Mononuclear cell (primary cell): ENCODE data around the gene SRBD1. TPM values are rescaled to one million over a fixed set of nuclear protein-coding genes. Genes with fewer than 3 reads are reported as not detected.

Experiments
- H3K27me3 ChIP-seq: 2 replicates; pipeline ENCODE4 v1.6.0; 2011; ENCODE audit warnings: low read length, control low read depth; ENCODE audit not compliant: insufficient read depth
- H3K4me1 ChIP-seq: 2 replicates; pipeline ENCODE4 v1.5.1; 2011; ENCODE audit warnings: mild to moderate bottlenecking, low read length, control low read depth; ENCODE audit not compliant: insufficient read depth
- H3K4me3 ChIP-seq: 2 replicates; pipeline ENCODE4 v1.5.1; 2011; ENCODE audit warnings: mild to moderate bottlenecking, low read length, moderate library complexity
- H3K9me3 ChIP-seq: 2 replicates; pipeline ENCODE4 v1.5.1; 2011; ENCODE audit warnings: low read depth, mild to moderate bottlenecking, control low read depth, low read length
- total RNA-seq: library from RNA; depleted of rRNA; stranded (reverse); fragments of >200 nt; gene quantifications from one replicate; pipeline ENCODE4 v1.2.3, GENCODE V29; 2012

SRBD1 gene
- 49.6 TPM for total RNA-seq

GRCh38 chr2:45611020-45611859 lies at the start of gene SRBD1:
Gene SRBD1, minus strand, starts transcription at chr2:45611267. Its CDS starts 5,826 bp downstream, at chr2:45605441.
- Histone ChIP-seq H3K9me3 (no peaks in the 10 kb centered on the region), H3K4me1 (peaks cover 17% of the 10 kb centered on the region), H3K27me3 (no peaks in the 10 kb centered on the region), H3K4me3 (peak within 1 kb of the TSS; percentile 86)

- H3K4me3 ChIP-seq, result no peak overlapping the region
- H3K4me1 ChIP-seq, result peaks cover 29% of the 10 kb centered on the region
- no peaks in the 10 kb centered on the region for H3K9me3 ChIP-seq
- H3K27me3 ChIP-seq, result no peaks in the 10 kb centered on the region
Observed at GRCh38 chr2:45654250-45654649, 43.2 kb upstream of the SRBD1 start.

GRCh38 chr2:45653122-45653913 lies 42.3 kb upstream of the SRBD1 start:
- no peaks in the 10 kb centered on the region for H3K27me3 ChIP-seq
- H3K4me1 ChIP-seq, result peaks cover 31% of the 10 kb centered on the region
- no peaks in the 10 kb centered on the region for H3K9me3 ChIP-seq
- peak overlapping the region; percentile 90 for H3K4me3 ChIP-seq

GRCh38 chr2:45652090-45653031 lies 41.3 kb upstream of the SRBD1 start:
- Histone ChIP-seq H3K4me1 (peaks cover 31% of the 10 kb centered on the region), H3K4me3 (peak overlapping the region; percentile 90), H3K27me3 (no peaks in the 10 kb centered on the region)

GRCh38 chr2:45651415-45652089 lies 40.5 kb upstream of the SRBD1 start, which contains the start of gene PRKCE:
Gene PRKCE, plus strand, starts transcription at chr2:45651675.
- Histone ChIP-seq H3K4me1 (peaks cover 31% of the 10 kb centered on the region), H3K9me3 (no peaks in the 10 kb centered on the region), H3K27me3 (no peaks in the 10 kb centered on the region), H3K4me3 (peak within 1 kb of the TSS; percentile 90)

More at GRCh38 chr2:45652090-45653031, 41.3 kb upstream of the SRBD1 start:
- no peaks in the 10 kb centered on the region for H3K9me3 ChIP-seq

GRCh38 chr2:45650851-45651414 lies 39.9 kb upstream of the SRBD1 start:
- Histone ChIP-seq H3K27me3 (no peaks in the 10 kb centered on the region), H3K4me1 (peaks cover 31% of the 10 kb centered on the region), H3K9me3 (no peaks in the 10 kb centered on the region), H3K4me3 (peak overlapping the region; percentile 90)

- no peaks in the 10 kb centered on the region for H3K27me3 ChIP-seq
- H3K4me3 ChIP-seq, result peak overlapping the region; percentile 90
- no peaks in the 10 kb centered on the region for H3K9me3 ChIP-seq
- peaks cover 31% of the 10 kb centered on the region for H3K4me1 ChIP-seq
Observed at GRCh38 chr2:45649858-45650811, 39.1 kb upstream of the SRBD1 start.

GRCh38 chr2:45649462-45649857 lies 38.4 kb upstream of the SRBD1 start:
- Histone ChIP-seq H3K27me3 (no peaks in the 10 kb centered on the region), H3K4me1 (peaks cover 31% of the 10 kb centered on the region), H3K4me3 (peak overlapping the region; percentile 90), H3K9me3 (no peaks in the 10 kb centered on the region)

- H3K27me3 ChIP-seq, result no peaks in the 10 kb centered on the region
- no peak overlapping the region for H3K4me3 ChIP-seq
- no peaks in the 10 kb centered on the region for H3K9me3 ChIP-seq
- peaks cover 30% of the 10 kb centered on the region for H3K4me1 ChIP-seq
Observed at GRCh38 chr2:45648636-45649035, 37.6 kb upstream of the SRBD1 start.

GRCh38 chr2:45647986-45648520 lies 37.0 kb upstream of the SRBD1 start:
- H3K27me3 ChIP-seq, result peaks cover 3% of the 10 kb centered on the region

GRCh38 chr2:45647356-45647755 lies 36.3 kb upstream of the SRBD1 start:
- no peak overlapping the region for H3K4me3 ChIP-seq
- peaks cover 10% of the 10 kb centered on the region for H3K27me3 ChIP-seq
- peaks cover 23% of the 10 kb centered on the region for H3K4me1 ChIP-seq
- H3K9me3 ChIP-seq, result no peaks in the 10 kb centered on the region

More at GRCh38 chr2:45647986-45648520, 37.0 kb upstream of the SRBD1 start:
- H3K9me3 ChIP-seq, result no peaks in the 10 kb centered on the region
- H3K4me3 ChIP-seq, result no peak overlapping the region
- H3K4me1 ChIP-seq, result peaks cover 30% of the 10 kb centered on the region

- Histone ChIP-seq H3K9me3 (no peaks in the 10 kb centered on the region), H3K4me3 (no peak overlapping the region), H3K27me3 (peaks cover 14% of the 10 kb centered on the region), H3K4me1 (peaks cover 19% of the 10 kb centered on the region)
Observed at GRCh38 chr2:45646289-45646688, 35.2 kb upstream of the SRBD1 start.
